Measurements from ENCODE around the gene METRNL.

METRNL gene

DNA sequence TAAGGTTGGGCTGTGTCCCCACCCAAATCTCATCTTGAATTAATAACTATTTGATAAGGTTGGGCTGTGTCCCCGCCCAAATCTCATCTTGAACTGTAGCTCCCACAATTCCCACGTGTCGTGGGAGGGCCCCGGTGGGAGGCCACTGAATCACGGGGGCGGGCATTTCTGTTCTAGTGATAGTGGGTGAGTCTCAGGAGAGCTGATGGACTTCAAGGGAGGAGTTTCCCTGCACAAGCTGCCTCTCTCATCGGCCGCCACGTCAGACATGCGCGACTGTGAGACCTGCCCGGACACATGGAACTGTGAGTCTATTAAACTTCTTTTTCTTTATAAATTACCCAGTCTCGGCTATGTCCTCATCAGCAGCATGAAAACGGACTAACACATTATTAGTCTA is 44.9 kb upstream of the METRNL start:
- Histone ChIP-seq H3K4me1 (no peaks in the 10 kb centered on the region), H3K9ac (no peak overlapping the region), H3K9me3 (ENCODE audit: control insufficient read depth, low read length) (no peaks in the 10 kb centered on the region), H3K27ac (no peak overlapping the region), H3K36me3 (ENCODE audit: control insufficient read depth, insufficient read depth, low read length) (no peaks in the 10 kb centered on the region), H3K4me2 (ENCODE audit: low read length) (no peak overlapping the region), H3K27me3 (ENCODE audit: control insufficient read depth, insufficient read depth, low read length) (no peaks in the 10 kb centered on the region), H2AFZ (no peak overlapping the region), H3K79me2 (no peaks in the 10 kb centered on the region), H3K4me3 (ENCODE audit: low read depth, low read length) (no peak overlapping the region)
- TF ChIP-seq, protein P1, sequence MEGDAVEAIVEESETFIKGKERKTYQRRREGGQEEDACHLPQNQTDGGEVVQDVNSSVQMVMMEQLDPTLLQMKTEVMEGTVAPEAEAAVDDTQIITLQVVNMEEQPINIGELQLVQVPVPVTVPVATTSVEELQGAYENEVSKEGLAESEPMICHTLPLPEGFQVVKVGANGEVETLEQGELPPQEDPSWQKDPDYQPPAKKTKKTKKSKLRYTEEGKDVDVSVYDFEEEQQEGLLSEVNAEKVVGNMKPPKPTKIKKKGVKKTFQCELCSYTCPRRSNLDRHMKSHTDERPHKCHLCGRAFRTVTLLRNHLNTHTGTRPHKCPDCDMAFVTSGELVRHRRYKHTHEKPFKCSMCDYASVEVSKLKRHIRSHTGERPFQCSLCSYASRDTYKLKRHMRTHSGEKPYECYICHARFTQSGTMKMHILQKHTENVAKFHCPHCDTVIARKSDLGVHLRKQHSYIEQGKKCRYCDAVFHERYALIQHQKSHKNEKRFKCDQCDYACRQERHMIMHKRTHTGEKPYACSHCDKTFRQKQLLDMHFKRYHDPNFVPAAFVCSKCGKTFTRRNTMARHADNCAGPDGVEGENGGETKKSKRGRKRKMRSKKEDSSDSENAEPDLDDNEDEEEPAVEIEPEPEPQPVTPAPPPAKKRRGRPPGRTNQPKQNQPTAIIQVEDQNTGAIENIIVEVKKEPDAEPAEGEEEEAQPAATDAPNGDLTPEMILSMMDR (IDR thresholded peaks at IDR 0.05) = no peak

DNA sequence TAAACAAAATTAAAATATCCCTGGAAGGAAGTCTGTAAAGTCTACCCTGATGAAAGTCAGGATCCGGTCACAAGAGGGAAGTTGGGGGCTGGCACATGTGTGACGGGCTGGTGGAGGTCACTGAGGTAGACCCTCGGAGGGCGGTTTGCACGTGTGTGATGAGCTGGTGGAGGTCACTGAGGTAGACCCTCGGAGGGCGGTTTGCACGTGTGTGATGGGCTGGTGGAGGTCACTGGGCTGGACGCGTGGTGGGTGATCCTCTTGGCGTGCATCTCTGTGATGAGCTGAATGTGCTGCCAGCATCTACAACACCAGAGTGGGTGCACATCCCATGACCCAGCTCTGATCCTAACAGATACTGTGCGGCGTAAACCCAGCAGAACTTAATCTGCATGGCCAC is 43.7 kb upstream of the METRNL start:
- no peaks in the 10 kb centered on the region for H3K9me3 ChIP-seq (ENCODE audit: control insufficient read depth, low read length)
- no peaks in the 10 kb centered on the region for H3K79me2 ChIP-seq
- H3K27ac ChIP-seq = no peak overlapping the region
- no peak overlapping the region for H3K4me3 ChIP-seq (ENCODE audit: low read depth, low read length)
- no peaks in the 10 kb centered on the region for H3K4me1 ChIP-seq
- no peaks in the 10 kb centered on the region for H3K27me3 ChIP-seq (ENCODE audit: control insufficient read depth, insufficient read depth, low read length)
- no peak overlapping the region for H2AFZ ChIP-seq
- H3K4me2 ChIP-seq (ENCODE audit: low read length) = no peak overlapping the region
- TF ChIP-seq, protein P1 (IDR thresholded peaks at IDR 0.05) = no peak
- no peaks in the 10 kb centered on the region for H3K36me3 ChIP-seq (ENCODE audit: control insufficient read depth, insufficient read depth, low read length)
- H3K9ac ChIP-seq = no peak overlapping the region

DNA sequence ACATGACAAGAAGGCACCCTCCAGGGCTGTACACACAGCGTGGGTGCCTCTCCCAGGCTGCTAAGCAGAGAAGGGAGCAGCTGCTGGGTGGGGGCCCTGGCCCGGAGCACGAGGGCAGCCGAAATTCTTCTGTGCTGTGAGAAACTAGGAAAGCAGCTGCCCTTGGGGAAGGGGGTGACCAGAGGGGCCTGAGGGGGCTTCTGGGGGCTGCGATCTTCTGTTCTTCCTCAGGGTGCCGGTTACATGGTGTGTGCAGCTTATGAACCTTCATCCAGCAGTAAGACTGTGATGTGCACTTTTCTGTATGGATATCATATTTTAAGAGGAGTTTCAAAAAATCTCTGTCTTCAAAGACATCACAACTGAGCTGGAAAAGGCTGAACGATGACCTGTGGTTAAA is 43.2 kb upstream of the METRNL start:
- Histone ChIP-seq H3K36me3 (ENCODE audit: control insufficient read depth, insufficient read depth, low read length) (no peaks in the 10 kb centered on the region), H2AFZ (no peak overlapping the region), H3K4me2 (ENCODE audit: low read length) (no peak overlapping the region), H3K27ac (no peak overlapping the region), H3K27me3 (ENCODE audit: control insufficient read depth, insufficient read depth, low read length) (no peaks in the 10 kb centered on the region), H3K4me3 (ENCODE audit: low read depth, low read length) (no peak overlapping the region), H3K9me3 (ENCODE audit: control insufficient read depth, low read length) (no peaks in the 10 kb centered on the region), H3K4me1 (no peaks in the 10 kb centered on the region), H3K79me2 (no peaks in the 10 kb centered on the region), H3K9ac (no peak overlapping the region)
- TF ChIP-seq, protein P1 (IDR thresholded peaks at IDR 0.05) = no peak

DNA sequence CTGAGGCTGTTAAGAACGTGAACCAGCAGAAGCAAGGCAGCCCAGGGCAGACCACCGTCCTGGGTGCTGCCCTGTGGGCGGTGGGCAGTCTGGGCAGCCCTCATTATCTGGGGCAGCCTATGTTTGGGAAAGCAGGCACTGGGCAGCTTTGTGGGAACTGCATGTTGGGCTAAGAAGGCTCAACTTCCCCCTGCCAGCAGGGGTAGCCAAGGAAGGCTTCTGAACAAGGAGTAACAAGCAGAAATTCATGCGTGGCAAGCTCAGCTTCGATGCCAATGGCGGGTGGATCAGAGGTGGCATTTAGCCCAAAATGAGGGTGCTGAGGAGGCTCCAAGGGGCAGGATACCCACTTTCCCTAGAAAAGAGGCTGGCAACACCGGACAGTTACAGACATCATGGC is 42.7 kb upstream of the METRNL start:
- H3K4me2 ChIP-seq (ENCODE audit: low read length) = no peak overlapping the region
- no peaks in the 10 kb centered on the region for H3K9me3 ChIP-seq (ENCODE audit: control insufficient read depth, low read length)

More for the DNA sequence above, 42.7 kb upstream of the METRNL start:
- Histone ChIP-seq H2AFZ (no peak overlapping the region), H3K4me3 (ENCODE audit: low read depth, low read length) (no peak overlapping the region), H3K27ac (no peak overlapping the region), H3K36me3 (ENCODE audit: control insufficient read depth, insufficient read depth, low read length) (no peaks in the 10 kb centered on the region), H3K9ac (no peak overlapping the region), H3K79me2 (no peaks in the 10 kb centered on the region), H3K27me3 (ENCODE audit: control insufficient read depth, insufficient read depth, low read length) (no peaks in the 10 kb centered on the region), H3K4me1 (no peaks in the 10 kb centered on the region)
- TF ChIP-seq, protein P1 (IDR thresholded peaks at IDR 0.05) = no peak
